Measurements from ENCODE around the gene DIAPH1.

The DIAPH1 gene

GRCh38 chr5:141477815-141478214 is 141.0 kb downstream of the DIAPH1 start:
- DNase-seq (ENCODE audit: low read depth), result peak; percentile 20
- peak overlapping the region; percentile 74 for H3K4me3 ChIP-seq (replicated peaks; ENCODE audit: low read depth, low read length)
- TF ChIP-seq, protein P1, sequence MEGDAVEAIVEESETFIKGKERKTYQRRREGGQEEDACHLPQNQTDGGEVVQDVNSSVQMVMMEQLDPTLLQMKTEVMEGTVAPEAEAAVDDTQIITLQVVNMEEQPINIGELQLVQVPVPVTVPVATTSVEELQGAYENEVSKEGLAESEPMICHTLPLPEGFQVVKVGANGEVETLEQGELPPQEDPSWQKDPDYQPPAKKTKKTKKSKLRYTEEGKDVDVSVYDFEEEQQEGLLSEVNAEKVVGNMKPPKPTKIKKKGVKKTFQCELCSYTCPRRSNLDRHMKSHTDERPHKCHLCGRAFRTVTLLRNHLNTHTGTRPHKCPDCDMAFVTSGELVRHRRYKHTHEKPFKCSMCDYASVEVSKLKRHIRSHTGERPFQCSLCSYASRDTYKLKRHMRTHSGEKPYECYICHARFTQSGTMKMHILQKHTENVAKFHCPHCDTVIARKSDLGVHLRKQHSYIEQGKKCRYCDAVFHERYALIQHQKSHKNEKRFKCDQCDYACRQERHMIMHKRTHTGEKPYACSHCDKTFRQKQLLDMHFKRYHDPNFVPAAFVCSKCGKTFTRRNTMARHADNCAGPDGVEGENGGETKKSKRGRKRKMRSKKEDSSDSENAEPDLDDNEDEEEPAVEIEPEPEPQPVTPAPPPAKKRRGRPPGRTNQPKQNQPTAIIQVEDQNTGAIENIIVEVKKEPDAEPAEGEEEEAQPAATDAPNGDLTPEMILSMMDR (IDR thresholded peaks at IDR 0.05; ENCODE audit: low read length, missing control alignments), result no peak

GRCh38 chr5:141477044-141477575 is 141.7 kb downstream of the DIAPH1 start:
- TF ChIP-seq, protein P1 (IDR thresholded peaks at IDR 0.05; ENCODE audit: low read length, missing control alignments), result no peak
- peak overlapping the region; percentile 74 for H3K4me3 ChIP-seq (replicated peaks; ENCODE audit: low read depth, low read length)
- DNase-seq (ENCODE audit: low read depth), result no peak

DNA sequence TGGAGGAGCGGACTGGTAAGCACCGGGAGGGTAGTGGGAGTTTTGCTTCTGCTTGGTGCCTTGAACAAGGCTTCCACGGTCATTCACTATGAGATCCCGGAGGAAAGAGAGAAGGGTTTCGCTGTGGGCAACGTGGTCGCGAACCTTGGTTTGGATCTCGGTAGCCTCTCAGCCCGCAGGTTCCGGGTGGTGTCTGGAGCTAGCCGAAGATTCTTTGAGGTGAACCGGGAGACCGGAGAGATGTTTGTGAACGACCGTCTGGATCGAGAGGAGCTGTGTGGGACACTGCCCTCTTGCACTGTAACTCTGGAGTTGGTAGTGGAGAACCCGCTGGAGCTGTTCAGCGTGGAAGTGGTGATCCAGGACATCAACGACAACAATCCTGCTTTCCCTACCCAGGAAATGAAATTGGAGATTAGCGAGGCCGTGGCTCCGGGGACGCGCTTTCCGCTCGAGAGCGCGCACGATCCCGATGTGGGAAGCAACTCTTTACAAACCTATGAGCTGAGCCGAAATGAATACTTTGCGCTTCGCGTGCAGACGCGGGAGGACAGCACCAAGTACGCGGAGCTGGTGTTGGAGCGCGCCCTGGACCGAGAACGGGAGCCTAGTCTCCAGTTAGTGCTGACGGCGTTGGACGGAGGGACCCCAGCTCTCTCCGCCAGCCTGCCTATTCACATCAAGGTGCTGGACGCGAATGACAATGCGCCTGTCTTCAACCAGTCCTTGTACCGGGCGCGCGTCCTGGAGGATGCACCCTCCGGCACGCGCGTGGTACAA is 142.5 kb downstream of the DIAPH1 start:
- peak overlapping the region; percentile 74 for H3K4me3 ChIP-seq (replicated peaks; ENCODE audit: low read depth, low read length)
- DNase-seq (ENCODE audit: low read depth), result peak; percentile 82
- TF ChIP-seq, protein P1 (IDR thresholded peaks at IDR 0.05; ENCODE audit: low read length, missing control alignments), result no peak

GRCh38 chr5:141475625-141476131 is 143.1 kb downstream of the DIAPH1 start, which contains the start of gene PCDHGC3:
PCDHGC3 (plus strand) TSS chr5:141475966; CDS start chr5:141476117, 151 bp downstream.
- TF ChIP-seq, protein P1 (IDR thresholded peaks at IDR 0.05; ENCODE audit: low read length, missing control alignments), result no peak
- DNase-seq (ENCODE audit: low read depth), result peak; percentile 97
- peak within 1 kb of the TSS; percentile 74 for H3K4me3 ChIP-seq (replicated peaks; ENCODE audit: low read depth, low read length)

DNA sequence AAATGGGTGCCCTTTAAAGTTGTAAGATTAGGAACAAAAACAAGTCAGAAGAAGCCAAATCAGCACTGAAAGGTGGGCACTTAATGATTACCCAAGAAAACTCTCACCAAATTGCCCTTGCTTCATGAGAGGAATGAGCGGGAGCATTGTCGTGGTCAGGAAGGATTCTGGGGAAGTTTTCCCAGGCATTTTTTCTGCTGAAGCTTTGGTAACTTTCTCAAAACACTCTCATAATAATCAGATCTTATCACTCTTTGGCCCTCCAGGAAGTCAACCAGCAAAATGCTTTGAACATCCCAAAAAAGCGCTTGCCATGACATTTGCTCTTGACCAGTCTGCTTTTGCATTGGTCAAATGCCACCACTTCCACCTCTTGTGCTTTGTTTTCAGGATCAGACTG is 153.4 kb downstream of the DIAPH1 start:
- H3K4me3 ChIP-seq (replicated peaks; ENCODE audit: low read depth, low read length), result no peak overlapping the region
- TF ChIP-seq, protein P1 (IDR thresholded peaks at IDR 0.05; ENCODE audit: low read length, missing control alignments), result no peak
- peak; percentile 46 for DNase-seq (ENCODE audit: low read depth)

Data from fibroblast of pulmonary artery (primary cell).